Esophagus squamous epithelium (tissue), 5 donors: ENCODE measurements around the gene CACNA1I. TPM values are rescaled to one million over a fixed set of nuclear protein-coding genes. Genes with fewer than 3 reads are reported as not detected.

Experiments used
- DNase-seq: peaks from one replicate; lab custom pipeline; 2025; lab: John Stamatoyannopoulos, UW
- H3K27ac ChIP-seq, 4 donors: fragments of 200-600 bp; sonication (generic); one replicate each; pipeline ENCODE4 v1.5.1; 2016 to 2019; ENCODE audit warnings: mild to moderate bottlenecking in 1 of 4
- H3K27me3 ChIP-seq, 4 donors: fragments of 200-600 bp; sonication (generic); 1 replicate in 3 of 4; 2 replicates in 1 of 4; pipeline versions ENCODE4 v1.5.1 to v1.6.0; 2017 to 2021; ENCODE audit warnings: antibody characterized with exemption in 1 of 4
- H3K36me3 ChIP-seq, 3 donors: fragments of 200-600 bp; sonication (generic); one replicate each; pipeline ENCODE4 v1.5.1; 2016 to 2019
- H3K4me1 ChIP-seq, 3 donors: fragments of 200-600 bp; sonication (generic); one replicate each; pipeline ENCODE4 v1.5.1; 2017 to 2019
- H3K4me3 ChIP-seq, 4 donors: fragments of 200-600 bp; sonication (generic); 1 replicate in 3 of 4; 2 replicates in 1 of 4; pipeline ENCODE4 v1.5.1; 2016 to 2019; ENCODE audit warnings: mild to moderate bottlenecking in 2 of 4, moderate library complexity in 1 of 4
- H3K9me3 ChIP-seq, 3 donors: fragments of 200-600 bp; sonication (generic); one replicate each; pipeline ENCODE4 v1.5.1; 2016 to 2019
- POLR2A ChIP-seq, 4 donors: fragments of 450-650 bp; IDR thresholded peaks; one replicate each; pipeline ENCODE4 v1.6.1; 2017; ENCODE audit warnings: antibody characterized with exemption in 4 of 4, mild to moderate bottlenecking in 4 of 4, moderate library complexity in 3 of 4
- WGBS, 2 donors: methylation state at CpG; one replicate each; pipeline ENCODE4 v1.1.5; 2018; 5-methylcytosine and 5-hydroxymethylcytosine counted together
- intact Hi-C: fragments of 100-400 bp; cut with DNase I; formaldehyde crosslinking; loops from one replicate; pipeline ENCODE4 v1.15.0; 2022
- total RNA-seq, 4 donors: library from RNA; depleted of rRNA; stranded (reverse); fragments of >200 nt; gene quantifications; one replicate each; pipeline ENCODE4 v1.1.0, GENCODE V29; 2016
- TF ChIP-seq, protein P1 (sequence below), 6 experiments: fragments of 450-650 bp in 4 of 6; fragments of 200-600 bp in 2 of 6; sonication (generic) in 2 of 6; IDR thresholded peaks; one replicate each; pipeline ENCODE4 v1.5.1; 2016 to 2019; ENCODE audit warnings: antibody characterized with exemption in 6 of 6, mild to moderate bottlenecking in 4 of 6, moderate library complexity in 4 of 6
- donor health status: DM: yes; HTN: yes; CAD: no.

Gene CACNA1I
- total RNA-seq, 4 donors from 2014 or later: 0.12 to 0.38 (median 0.20) TPM

DNA sequence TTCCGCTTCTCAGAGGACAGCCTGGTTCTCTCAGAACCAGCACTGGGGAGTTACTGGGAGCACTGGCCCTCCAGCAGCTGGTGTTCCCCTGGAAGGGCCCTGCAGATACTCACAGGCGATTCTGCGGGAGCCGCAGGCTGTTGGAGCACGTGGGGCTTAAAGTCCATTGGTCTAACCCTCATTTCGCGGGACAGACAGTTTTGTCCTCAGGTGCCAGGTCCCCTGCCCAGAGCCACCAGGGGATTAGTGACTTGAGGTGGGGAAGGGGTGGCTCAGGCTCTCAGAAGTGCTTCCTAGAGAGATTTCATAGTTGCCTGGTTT is 53.9 kb downstream of the CACNA1I start:
- TF ChIP-seq POLR2A (IDR thresholded peaks at IDR 0.05): no peak
- Histone ChIP-seq H3K9me3 (no peaks in the 10 kb centered on the region), H3K4me1 (no peaks in the 10 kb centered on the region), H3K27ac (no peak overlapping the region), H3K36me3 (no peaks in the 10 kb centered on the region), H3K4me3 (no peak overlapping the region), H3K27me3 (peaks cover 0 to 97% (median 0%) of the 10 kb centered on the region in 4 donors)
- intact Hi-C loops: no loop called here
- 50 to 70% methylated on average over 2 of the region's 7 CpGs for WGBS, 2 donors
- DNase-seq: no peak

DNA sequence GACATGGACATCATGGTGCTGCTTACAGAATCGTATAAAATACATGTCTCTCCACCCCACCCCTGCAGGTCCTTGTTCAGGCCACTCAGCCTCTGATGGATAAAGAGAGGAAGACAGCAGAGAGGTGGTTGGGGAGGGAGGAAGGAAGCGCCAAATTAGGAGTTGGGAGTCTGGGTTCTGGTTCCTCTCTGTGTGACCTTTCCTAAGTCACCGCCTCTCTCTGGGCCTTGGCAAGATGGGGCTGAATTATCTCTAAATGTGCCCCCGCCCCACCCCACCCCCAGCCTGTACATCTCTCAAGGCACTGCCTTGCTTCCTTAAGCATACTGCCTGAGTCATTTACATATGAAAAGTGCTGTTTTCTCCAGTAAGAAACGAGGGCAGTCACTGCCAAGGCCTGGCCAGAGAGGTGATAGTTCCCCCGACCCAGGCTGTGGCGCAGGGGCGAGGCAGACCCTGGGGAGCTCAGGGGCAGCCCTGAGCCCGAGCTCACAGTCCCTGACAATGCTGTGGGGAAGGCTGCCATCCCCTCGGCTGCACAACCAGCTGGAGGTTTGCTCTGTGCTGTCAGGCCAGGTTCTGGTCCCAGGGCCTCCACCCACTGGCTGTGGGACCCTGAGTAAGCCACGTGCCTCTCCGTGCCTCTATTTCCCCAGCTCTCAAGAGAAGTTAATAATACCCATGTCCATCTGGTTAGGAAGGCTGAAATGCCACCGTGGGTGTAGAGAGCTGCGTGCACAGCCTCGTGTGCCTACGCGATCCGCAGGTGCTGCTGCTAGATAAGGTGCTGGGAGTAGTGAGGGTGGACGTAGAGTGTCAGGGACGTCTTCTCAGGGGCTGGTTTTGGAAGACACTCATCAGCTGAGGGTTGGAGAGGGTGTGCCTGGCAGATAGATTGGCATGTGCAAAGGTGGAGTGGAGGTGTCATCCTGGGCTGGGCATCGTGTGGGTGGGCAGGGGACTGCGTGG is 55.3 kb downstream of the CACNA1I start:
- no peak for DNase-seq
- H3K9me3 ChIP-seq: no peaks in the 10 kb centered on the region
- no peak for TF ChIP-seq POLR2A (IDR thresholded peaks at IDR 0.05)
- TF ChIP-seq, protein P1, sequence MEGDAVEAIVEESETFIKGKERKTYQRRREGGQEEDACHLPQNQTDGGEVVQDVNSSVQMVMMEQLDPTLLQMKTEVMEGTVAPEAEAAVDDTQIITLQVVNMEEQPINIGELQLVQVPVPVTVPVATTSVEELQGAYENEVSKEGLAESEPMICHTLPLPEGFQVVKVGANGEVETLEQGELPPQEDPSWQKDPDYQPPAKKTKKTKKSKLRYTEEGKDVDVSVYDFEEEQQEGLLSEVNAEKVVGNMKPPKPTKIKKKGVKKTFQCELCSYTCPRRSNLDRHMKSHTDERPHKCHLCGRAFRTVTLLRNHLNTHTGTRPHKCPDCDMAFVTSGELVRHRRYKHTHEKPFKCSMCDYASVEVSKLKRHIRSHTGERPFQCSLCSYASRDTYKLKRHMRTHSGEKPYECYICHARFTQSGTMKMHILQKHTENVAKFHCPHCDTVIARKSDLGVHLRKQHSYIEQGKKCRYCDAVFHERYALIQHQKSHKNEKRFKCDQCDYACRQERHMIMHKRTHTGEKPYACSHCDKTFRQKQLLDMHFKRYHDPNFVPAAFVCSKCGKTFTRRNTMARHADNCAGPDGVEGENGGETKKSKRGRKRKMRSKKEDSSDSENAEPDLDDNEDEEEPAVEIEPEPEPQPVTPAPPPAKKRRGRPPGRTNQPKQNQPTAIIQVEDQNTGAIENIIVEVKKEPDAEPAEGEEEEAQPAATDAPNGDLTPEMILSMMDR (IDR thresholded peaks at IDR 0.05): no peak
- 68 to 75% methylated on average over 11 to 15 of the region's 22 CpGs for WGBS, 2 donors
- no peak overlapping the region for H3K4me3 ChIP-seq
- intact Hi-C loops: no loop called here
- H3K4me1 ChIP-seq: peaks cover 0 to 4% (median 0%) of the 10 kb centered on the region in 3 donors
- H3K27ac ChIP-seq: no peak overlapping the region
- no peaks in the 10 kb centered on the region for H3K36me3 ChIP-seq
- H3K27me3 ChIP-seq: peaks cover 0 to 97% (median 0%) of the 10 kb centered on the region in 4 donors

DNA sequence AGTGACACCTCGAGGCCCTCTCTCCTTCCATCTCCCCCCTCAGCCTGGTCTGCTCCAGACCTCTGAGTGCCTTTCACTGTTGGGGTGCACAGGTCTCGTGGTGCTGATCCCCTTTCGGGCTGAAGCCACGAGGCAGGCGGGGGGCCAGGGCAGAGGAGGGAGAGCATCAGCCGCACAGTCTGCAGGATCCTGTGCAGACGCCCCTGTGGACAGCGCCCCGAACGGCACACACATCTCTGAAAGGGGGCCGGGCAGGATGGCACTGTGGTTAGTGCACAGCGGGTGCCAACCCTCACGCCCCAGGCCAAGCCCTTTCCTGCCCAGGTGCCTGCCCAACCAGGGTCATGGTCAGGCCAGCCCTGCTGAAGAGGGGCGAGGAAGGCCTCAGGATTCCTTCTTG is 56.7 kb downstream of the CACNA1I start:
- no peaks in the 10 kb centered on the region for H3K36me3 ChIP-seq
- peaks cover 0 to 10% (median 3%) of the 10 kb centered on the region in 3 donors for H3K4me1 ChIP-seq
- peaks cover 0 to 93% (median 0%) of the 10 kb centered on the region in 4 donors for H3K27me3 ChIP-seq
- no peak overlapping the region for H3K4me3 ChIP-seq
- intact Hi-C loops: no loop called here
- TF ChIP-seq POLR2A (IDR thresholded peaks at IDR 0.05): no peak
- TF ChIP-seq, protein P1 (IDR thresholded peaks at IDR 0.05): no peak
- no peak for DNase-seq
- H3K27ac ChIP-seq: no peak overlapping the region
- H3K9me3 ChIP-seq: no peaks in the 10 kb centered on the region
- WGBS, 2 donors: 20 to 38% methylated on average over 1 of the region's 14 CpGs

DNA sequence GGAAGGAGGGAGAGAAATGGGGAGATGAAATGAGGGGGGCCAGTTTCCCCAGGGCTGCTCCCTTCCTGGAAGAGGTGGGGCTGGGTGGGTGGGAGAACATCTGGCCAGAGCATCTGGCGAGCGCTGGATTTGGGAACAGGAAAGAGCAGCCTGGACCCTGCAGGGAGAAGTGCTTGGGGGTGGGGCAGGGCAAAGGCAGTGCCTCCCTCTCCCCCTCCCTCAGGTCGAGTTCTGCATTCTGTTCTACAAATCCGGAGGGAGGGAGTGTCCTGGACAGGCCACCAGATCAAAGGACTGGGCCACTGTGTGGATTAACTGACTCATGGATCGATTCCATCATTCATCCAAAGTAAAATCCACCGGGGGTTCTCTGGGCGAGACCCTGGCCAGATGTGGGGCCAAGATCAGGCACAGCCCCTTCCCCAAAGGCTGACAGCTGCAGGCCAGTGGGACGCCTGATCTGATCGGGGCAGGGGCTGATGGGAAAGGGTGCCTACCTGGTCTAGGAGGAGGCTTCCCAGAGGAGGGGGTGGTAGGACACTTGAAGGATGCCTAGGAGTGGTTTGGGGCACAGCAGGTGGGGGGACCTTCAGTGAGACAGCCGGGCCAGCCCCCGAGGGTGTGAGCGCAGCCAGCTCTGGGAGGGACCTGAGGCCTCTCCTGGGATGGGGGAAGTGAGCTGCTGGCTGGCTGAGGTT is 57.5 kb downstream of the CACNA1I start:
- Histone ChIP-seq H3K27ac (no peak overlapping the region), H3K9me3 (no peaks in the 10 kb centered on the region), H3K4me1 (peaks cover 0 to 10% (median 3%) of the 10 kb centered on the region in 3 donors), H3K36me3 (no peaks in the 10 kb centered on the region), H3K4me3 (no peak overlapping the region), H3K27me3 (peaks cover 0 to 93% (median 0%) of the 10 kb centered on the region in 4 donors)
- DNase-seq: no peak
- intact Hi-C loops: no loop called here
- WGBS, 2 donors: 49 to 73% methylated on average over 2 to 5 of the region's 12 CpGs
- TF ChIP-seq, protein P1 (IDR thresholded peaks at IDR 0.05): no peak
- no peak for TF ChIP-seq POLR2A (IDR thresholded peaks at IDR 0.05)

DNA sequence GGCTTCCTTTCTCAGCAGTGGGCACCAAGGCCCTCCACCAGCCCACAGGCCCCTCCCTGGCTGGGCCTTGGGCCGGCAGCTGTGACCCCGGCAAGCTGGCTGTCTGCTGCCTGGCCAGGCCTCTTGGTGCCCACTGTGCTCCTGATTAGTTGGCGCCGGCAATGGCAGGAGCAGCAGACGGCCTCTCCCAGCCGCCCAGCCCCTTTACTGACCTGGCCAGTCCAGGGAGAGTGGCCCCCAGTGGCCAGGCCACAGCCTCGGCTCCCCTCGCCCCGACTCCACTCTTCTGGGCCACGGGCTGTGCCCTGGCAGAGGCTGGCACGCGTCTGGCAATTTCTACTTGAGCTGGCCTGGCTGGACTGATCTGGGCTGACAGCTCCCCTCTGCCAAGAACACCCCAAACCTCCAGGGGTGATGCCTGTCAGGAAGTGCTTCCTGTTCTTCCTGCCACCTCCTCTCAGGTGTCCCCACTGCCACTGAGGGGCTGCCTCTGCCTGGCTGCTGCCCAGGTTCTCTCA is 58.1 kb downstream of the CACNA1I start:
- H3K27me3 ChIP-seq: peaks cover 0 to 93% (median 0%) of the 10 kb centered on the region in 4 donors
- H3K9me3 ChIP-seq: no peaks in the 10 kb centered on the region
- no peak overlapping the region for H3K4me3 ChIP-seq
- DNase-seq: no peak
- H3K27ac ChIP-seq: no peak overlapping the region
- no peaks in the 10 kb centered on the region for H3K36me3 ChIP-seq
- WGBS, 2 donors: 77% methylated on average over 4 of the region's 12 CpGs; no CpG with 5 or more reads in 1 of the 2 donors
- intact Hi-C loops: no loop called here
- H3K4me1 ChIP-seq: peaks cover 0 to 10% (median 3%) of the 10 kb centered on the region in 3 donors
- TF ChIP-seq POLR2A (IDR thresholded peaks at IDR 0.05): no peak
- TF ChIP-seq, protein P1 (IDR thresholded peaks at IDR 0.05): no peak
